GM18505 (cell line): Measurements from ENCODE around the gene PLPP1.
"Not testable (repeated sequence)": the region's sequence is repeated elsewhere in the genome, so short reads cannot be mapped to it uniquely, and the experiment has no call there.

ENCODE experiments used
- ATAC-seq: cut with Tn5 transposase; IDR thresholded peaks from one replicate; pipeline ENCODE4 v1.9.1; 2021; ENCODE audit not compliant: unreplicated experiment
- POLR2A ChIP-seq: IDR thresholded peaks from 4 replicates; pipeline ENCODE4 v1.6.1; 2011; ENCODE audit warnings: borderline replicate concordance; ENCODE audit not compliant: insufficient read depth, insufficient read length; ENCODE audit errors: extremely low read depth

The PLPP1 gene

GRCh38 chr5:55535199-55535905 lies 588 bp upstream of the PLPP1 start:
- TF ChIP-seq POLR2A, result no peak

GRCh38 chr5:55533521-55534435 lies 986 bp downstream of the PLPP1 start:
- no peak for TF ChIP-seq POLR2A
- peak; percentile 40 for ATAC-seq

More at GRCh38 chr5:55535199-55535905, 588 bp upstream of the PLPP1 start:
- peak; percentile 18 for ATAC-seq

- ATAC-seq, result no peak
- TF ChIP-seq POLR2A, result no peak
These were observed 4.1 kb downstream of the PLPP1 start for GRCh38 chr5:55530669-55531068.

GRCh38 chr5:55524816-55525215 lies 9.9 kb downstream of the PLPP1 start:
- no peak for TF ChIP-seq POLR2A
- no peak for ATAC-seq

- no peak for ATAC-seq
- no peak for TF ChIP-seq POLR2A
These were observed 11.5 kb downstream of the PLPP1 start for GRCh38 chr5:55523293-55523692.

- no peak for ATAC-seq
- no peak for TF ChIP-seq POLR2A
These were observed 12.9 kb downstream of the PLPP1 start for GRCh38 chr5:55521881-55522280.

GRCh38 chr5:55520117-55520839 lies 14.5 kb downstream of the PLPP1 start:
- ATAC-seq, result no peak
- no peak for TF ChIP-seq POLR2A

- ATAC-seq, result no peak
These were observed 15.9 kb downstream of the PLPP1 start for GRCh38 chr5:55518831-55519390.

GRCh38 chr5:55517804-55518203 lies 17.0 kb downstream of the PLPP1 start:
- no peak for TF ChIP-seq POLR2A
- ATAC-seq, result no peak

More at GRCh38 chr5:55518831-55519390, 15.9 kb downstream of the PLPP1 start:
- no peak for TF ChIP-seq POLR2A

- no peak for ATAC-seq
These were observed 23.8 kb downstream of the PLPP1 start for GRCh38 chr5:55511010-55511409.

GRCh38 chr5:55510523-55510880 lies 24.3 kb downstream of the PLPP1 start:
- ATAC-seq, result no peak
- no peak for TF ChIP-seq POLR2A

More at GRCh38 chr5:55511010-55511409, 23.8 kb downstream of the PLPP1 start:
- no peak for TF ChIP-seq POLR2A

- no peak for ATAC-seq
- TF ChIP-seq POLR2A, result no peak
These were observed 24.8 kb downstream of the PLPP1 start for GRCh38 chr5:55509796-55510522.

- TF ChIP-seq POLR2A, result no peak
- no peak for ATAC-seq
These were observed 25.7 kb downstream of the PLPP1 start for GRCh38 chr5:55509097-55509496.

GRCh38 chr5:55507574-55507973 lies 27.2 kb downstream of the PLPP1 start:
- ATAC-seq, result no peak
- no peak for TF ChIP-seq POLR2A

- ATAC-seq, result not testable (repeated sequence)
These were observed 29.1 kb downstream of the PLPP1 start for GRCh38 chr5:55505711-55506110.

- ATAC-seq, result not testable (repeated sequence)
These were observed 30.8 kb downstream of the PLPP1 start for GRCh38 chr5:55503917-55504316.
